ENCODE data around the gene LUC7L.

GRCh38 chr16:239948-240277 lies 10.7 kb upstream of the LUC7L start:
- TF ChIP-seq, protein P1, sequence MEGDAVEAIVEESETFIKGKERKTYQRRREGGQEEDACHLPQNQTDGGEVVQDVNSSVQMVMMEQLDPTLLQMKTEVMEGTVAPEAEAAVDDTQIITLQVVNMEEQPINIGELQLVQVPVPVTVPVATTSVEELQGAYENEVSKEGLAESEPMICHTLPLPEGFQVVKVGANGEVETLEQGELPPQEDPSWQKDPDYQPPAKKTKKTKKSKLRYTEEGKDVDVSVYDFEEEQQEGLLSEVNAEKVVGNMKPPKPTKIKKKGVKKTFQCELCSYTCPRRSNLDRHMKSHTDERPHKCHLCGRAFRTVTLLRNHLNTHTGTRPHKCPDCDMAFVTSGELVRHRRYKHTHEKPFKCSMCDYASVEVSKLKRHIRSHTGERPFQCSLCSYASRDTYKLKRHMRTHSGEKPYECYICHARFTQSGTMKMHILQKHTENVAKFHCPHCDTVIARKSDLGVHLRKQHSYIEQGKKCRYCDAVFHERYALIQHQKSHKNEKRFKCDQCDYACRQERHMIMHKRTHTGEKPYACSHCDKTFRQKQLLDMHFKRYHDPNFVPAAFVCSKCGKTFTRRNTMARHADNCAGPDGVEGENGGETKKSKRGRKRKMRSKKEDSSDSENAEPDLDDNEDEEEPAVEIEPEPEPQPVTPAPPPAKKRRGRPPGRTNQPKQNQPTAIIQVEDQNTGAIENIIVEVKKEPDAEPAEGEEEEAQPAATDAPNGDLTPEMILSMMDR (IDR thresholded peaks at IDR 0.05) = no peak
- TF ChIP-seq POLR2A (IDR thresholded peaks at IDR 0.05) = no peak

Measured in ovary (tissue), 3 donors.